OCI-LY1 (cell line): ENCODE data around the gene ITK.

ENCODE experiments used
- EZH2 ChIP-seq: fragments of 200-600 bp; sonication (generic), shearing (Covaris generic); IDR thresholded peaks from 2 replicates; pipeline ENCODE4 v1.8.0; 2017; ENCODE audit warnings: borderline replicate concordance, mixed run types, mild to moderate bottlenecking, antibody characterized with exemption, low read length, moderate library complexity, mixed read lengths
- TF ChIP-seq, protein P1 (sequence below): fragments of 200-600 bp; sonication (generic), shearing (Covaris generic); IDR thresholded peaks from 2 replicates; pipeline ENCODE4 v1.5.1; 2017; ENCODE audit warnings: mild to moderate bottlenecking, antibody characterized with exemption, low read length, moderate library complexity, mixed read lengths

DNA sequence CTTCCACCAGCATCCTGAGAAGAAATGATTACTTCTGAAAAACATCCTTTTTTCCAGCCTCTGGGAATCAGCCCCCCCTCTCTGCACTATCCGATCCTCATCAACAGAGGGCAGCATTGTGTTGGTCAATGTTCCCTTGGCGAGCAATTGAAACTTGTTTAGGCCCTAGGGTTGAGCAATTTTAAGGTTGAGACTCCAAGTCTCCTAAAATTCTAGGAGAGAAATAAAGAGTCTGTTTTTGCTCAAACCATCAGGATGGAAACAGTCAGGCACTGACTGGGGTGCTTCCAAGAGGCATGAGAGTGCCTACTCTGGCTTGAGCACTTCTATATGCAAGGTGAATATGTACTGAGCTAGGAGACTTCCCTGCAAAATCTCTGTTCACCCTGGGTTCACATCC lies 72.9 kb downstream of the ITK start:
- TF ChIP-seq, protein P1, sequence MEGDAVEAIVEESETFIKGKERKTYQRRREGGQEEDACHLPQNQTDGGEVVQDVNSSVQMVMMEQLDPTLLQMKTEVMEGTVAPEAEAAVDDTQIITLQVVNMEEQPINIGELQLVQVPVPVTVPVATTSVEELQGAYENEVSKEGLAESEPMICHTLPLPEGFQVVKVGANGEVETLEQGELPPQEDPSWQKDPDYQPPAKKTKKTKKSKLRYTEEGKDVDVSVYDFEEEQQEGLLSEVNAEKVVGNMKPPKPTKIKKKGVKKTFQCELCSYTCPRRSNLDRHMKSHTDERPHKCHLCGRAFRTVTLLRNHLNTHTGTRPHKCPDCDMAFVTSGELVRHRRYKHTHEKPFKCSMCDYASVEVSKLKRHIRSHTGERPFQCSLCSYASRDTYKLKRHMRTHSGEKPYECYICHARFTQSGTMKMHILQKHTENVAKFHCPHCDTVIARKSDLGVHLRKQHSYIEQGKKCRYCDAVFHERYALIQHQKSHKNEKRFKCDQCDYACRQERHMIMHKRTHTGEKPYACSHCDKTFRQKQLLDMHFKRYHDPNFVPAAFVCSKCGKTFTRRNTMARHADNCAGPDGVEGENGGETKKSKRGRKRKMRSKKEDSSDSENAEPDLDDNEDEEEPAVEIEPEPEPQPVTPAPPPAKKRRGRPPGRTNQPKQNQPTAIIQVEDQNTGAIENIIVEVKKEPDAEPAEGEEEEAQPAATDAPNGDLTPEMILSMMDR = peak; percentile 99
- TF ChIP-seq EZH2 = no peak
